ENCODE measurements around the gene YIPF3. TPM values are rescaled to one million over a fixed set of nuclear protein-coding genes. Genes with fewer than 3 reads are reported as not detected.
A peak's percentile ranks its signal among the peaks of the same experiment; 100 is the strongest.

The YIPF3 gene
- total RNA-seq, 1 experiment from 2014 or later: 91.3 TPM

GRCh38 chr6:43516367-43516696, 394 bp downstream of the YIPF3 start:
- no peaks in the 10 kb centered on the region for H3K9me3 ChIP-seq (ENCODE audit: insufficient read depth, low read depth)
- peak overlapping the region; percentile 84 for H3K4me3 ChIP-seq
- H3K27me3 ChIP-seq (ENCODE audit: insufficient read depth, low read depth): no peaks in the 10 kb centered on the region
- TSS peak; percentile 56 for BruUV-seq (replicated peaks)
- peaks cover 55% of the 10 kb centered on the region for H3K79me2 ChIP-seq (ENCODE audit: low read depth)
- ChIA-PET CTCF (no interaction called here), POLR2A (ENCODE audit: unreplicated experiment) (no interaction called here)
- H3K4me2 ChIP-seq: peak overlapping the region; percentile 92
- intact Hi-C loops (cut with micrococcal nuclease; ENCODE audit: unreplicated experiment): no loop called here
- H3K27ac ChIP-seq: peak overlapping the region; percentile 34; the same call in 1 of the 2 replicates
- H3K36me3 ChIP-seq (ENCODE audit: low read depth): peaks cover 35% of the 10 kb centered on the region
- H3K4me1 ChIP-seq (replicated peaks; ENCODE audit: insufficient read depth): peaks cover 21% of the 10 kb centered on the region
- no peaks in the 10 kb centered on the region for H3K9me2 ChIP-seq (ENCODE audit: insufficient read depth)
- H2AFZ ChIP-seq: peak overlapping the region; percentile 87
- no peak for DNase-seq
- peaks cover 39% of the 10 kb centered on the region for H3F3A ChIP-seq (ENCODE audit: insufficient read depth, low read depth)
- H4K20me1 ChIP-seq (ENCODE audit: insufficient read depth): peaks cover 27% of the 10 kb centered on the region
- TF ChIP-seq EZH2 (IDR thresholded peaks at IDR 0.05; ENCODE audit: low read depth): no peak
- TF ChIP-seq CTCF (conservative IDR thresholded peaks at IDR 0.05): no peak

DNA sequence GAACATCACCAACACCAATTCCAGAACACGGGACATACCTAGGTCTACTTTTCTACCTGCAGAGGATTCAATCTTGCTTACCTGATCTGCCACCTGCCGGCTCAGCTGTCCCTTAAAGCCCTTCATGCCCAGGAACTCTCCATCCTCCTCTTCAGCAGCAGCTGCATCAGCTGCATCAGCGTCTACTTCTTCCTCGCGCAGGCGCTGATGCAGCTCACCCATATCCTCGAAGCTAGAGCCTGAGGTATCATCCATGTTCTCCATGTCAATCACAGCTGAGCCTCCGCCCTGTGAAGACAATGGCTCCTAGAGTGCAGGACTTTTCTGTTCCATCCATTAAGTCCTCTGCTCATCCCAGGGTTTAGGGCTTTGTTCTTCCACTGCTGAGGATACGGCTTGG, 918 bp downstream of the YIPF3 start:
- Histone ChIP-seq H3K79me2 (ENCODE audit: low read depth) (peaks cover 55% of the 10 kb centered on the region), H2AFZ (no peak overlapping the region), H3K4me1 (replicated peaks; ENCODE audit: insufficient read depth) (peaks cover 21% of the 10 kb centered on the region), H3K9me3 (ENCODE audit: insufficient read depth, low read depth) (no peaks in the 10 kb centered on the region), H3K4me2 (peak overlapping the region; percentile 92), H3K27ac (no peak overlapping the region), H3K4me3 (peak overlapping the region; percentile 84), H3F3A (ENCODE audit: insufficient read depth, low read depth) (peaks cover 39% of the 10 kb centered on the region), H3K27me3 (ENCODE audit: insufficient read depth, low read depth) (no peaks in the 10 kb centered on the region), H3K9me2 (ENCODE audit: insufficient read depth) (no peaks in the 10 kb centered on the region), H4K20me1 (ENCODE audit: insufficient read depth) (peaks cover 27% of the 10 kb centered on the region), H3K36me3 (ENCODE audit: low read depth) (peaks cover 30% of the 10 kb centered on the region)
- CTCF ChIA-PET: interaction anchor here (0.5 kb wide), 1 partner anchor 722 kb away, joined by 3 read pairs; no protein-coding TSS in a partner anchor
- POLR2A ChIA-PET (ENCODE audit: unreplicated experiment): no interaction called here
- no peak for DNase-seq
- intact Hi-C loops (cut with micrococcal nuclease; ENCODE audit: unreplicated experiment): no loop called here
- BruUV-seq (replicated peaks): no TSS peak
- TF ChIP-seq EZH2 (IDR thresholded peaks at IDR 0.05; ENCODE audit: low read depth): no peak
- no peak for TF ChIP-seq CTCF (conservative IDR thresholded peaks at IDR 0.05)

DNA sequence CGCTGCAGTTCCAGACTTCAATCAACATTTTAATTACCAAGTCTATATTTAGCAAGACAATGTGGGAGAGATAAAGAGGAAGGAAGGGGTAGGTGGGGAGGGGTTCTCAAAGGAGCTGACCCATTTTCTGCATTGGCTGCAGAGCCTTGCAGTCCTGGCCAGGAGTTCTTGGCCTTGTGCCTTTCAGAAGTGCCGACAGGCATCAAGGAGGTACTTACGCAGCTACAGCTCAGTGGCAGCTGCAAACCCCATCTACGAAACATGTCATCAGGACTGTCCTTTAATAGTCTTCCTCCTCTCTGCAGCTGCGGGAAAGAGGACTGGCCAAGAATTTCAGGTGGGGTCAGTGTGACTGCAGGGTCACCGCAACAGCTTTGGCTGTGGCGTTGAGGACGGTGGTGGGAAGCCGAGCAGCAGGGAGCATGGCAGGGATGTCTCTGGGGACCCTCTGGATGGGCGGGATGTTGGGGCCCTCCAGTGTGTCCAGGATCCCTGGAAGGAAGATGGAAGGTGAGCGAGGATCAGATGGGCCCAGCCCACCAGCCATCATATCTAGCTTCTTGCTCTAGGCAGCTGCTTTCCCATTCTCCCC, 4.8 kb downstream of the YIPF3 start:
- intact Hi-C loops (cut with micrococcal nuclease; ENCODE audit: unreplicated experiment): no loop called here
- TF ChIP-seq EZH2 (IDR thresholded peaks at IDR 0.05; ENCODE audit: low read depth) (no peak), CTCF (conservative IDR thresholded peaks at IDR 0.05) (no peak)
- no peak overlapping the region for H3K27ac ChIP-seq
- H3K36me3 ChIP-seq (ENCODE audit: low read depth): peaks cover 9% of the 10 kb centered on the region; the same call in 1 of the 2 replicates
- H2AFZ ChIP-seq: no peak overlapping the region
- BruUV-seq (replicated peaks): no TSS peak
- peaks cover 23% of the 10 kb centered on the region for H3F3A ChIP-seq (ENCODE audit: insufficient read depth, low read depth)
- peaks cover 23% of the 10 kb centered on the region for H3K79me2 ChIP-seq (ENCODE audit: low read depth)
- no peak overlapping the region for H3K4me2 ChIP-seq
- POLR2A ChIA-PET (ENCODE audit: unreplicated experiment): interaction anchor here (0.6 to 0.7 kb wide), 2 partner anchors 10 to 72 kb away, joined by 3 read pairs; no protein-coding TSS in a partner anchor
- peaks cover 12% of the 10 kb centered on the region; the same call in 1 of the 2 replicates for H4K20me1 ChIP-seq (ENCODE audit: insufficient read depth)
- DNase-seq: no peak
- H3K27me3 ChIP-seq (ENCODE audit: insufficient read depth, low read depth): no peaks in the 10 kb centered on the region
- CTCF ChIA-PET: no interaction called here
- H3K4me3 ChIP-seq: no peak overlapping the region
- H3K9me2 ChIP-seq (ENCODE audit: insufficient read depth): no peaks in the 10 kb centered on the region
- no peaks in the 10 kb centered on the region for H3K9me3 ChIP-seq (ENCODE audit: insufficient read depth, low read depth)
- H3K4me1 ChIP-seq (replicated peaks; ENCODE audit: insufficient read depth): peaks cover 16% of the 10 kb centered on the region

All from PC-9 (cell line).